ENCODE results near the gene CABLES2. TPM values are rescaled to one million over a fixed set of nuclear protein-coding genes. Genes with fewer than 3 reads are reported as not detected.

CABLES2 gene
- total and polyA plus RNA-seq, 9 of the 15 experiments (the other 6 are each of a cell fraction or from before 2014, with no cell fraction given) = 0.46 to 4.2 (median 1.6) TPM

DNA sequence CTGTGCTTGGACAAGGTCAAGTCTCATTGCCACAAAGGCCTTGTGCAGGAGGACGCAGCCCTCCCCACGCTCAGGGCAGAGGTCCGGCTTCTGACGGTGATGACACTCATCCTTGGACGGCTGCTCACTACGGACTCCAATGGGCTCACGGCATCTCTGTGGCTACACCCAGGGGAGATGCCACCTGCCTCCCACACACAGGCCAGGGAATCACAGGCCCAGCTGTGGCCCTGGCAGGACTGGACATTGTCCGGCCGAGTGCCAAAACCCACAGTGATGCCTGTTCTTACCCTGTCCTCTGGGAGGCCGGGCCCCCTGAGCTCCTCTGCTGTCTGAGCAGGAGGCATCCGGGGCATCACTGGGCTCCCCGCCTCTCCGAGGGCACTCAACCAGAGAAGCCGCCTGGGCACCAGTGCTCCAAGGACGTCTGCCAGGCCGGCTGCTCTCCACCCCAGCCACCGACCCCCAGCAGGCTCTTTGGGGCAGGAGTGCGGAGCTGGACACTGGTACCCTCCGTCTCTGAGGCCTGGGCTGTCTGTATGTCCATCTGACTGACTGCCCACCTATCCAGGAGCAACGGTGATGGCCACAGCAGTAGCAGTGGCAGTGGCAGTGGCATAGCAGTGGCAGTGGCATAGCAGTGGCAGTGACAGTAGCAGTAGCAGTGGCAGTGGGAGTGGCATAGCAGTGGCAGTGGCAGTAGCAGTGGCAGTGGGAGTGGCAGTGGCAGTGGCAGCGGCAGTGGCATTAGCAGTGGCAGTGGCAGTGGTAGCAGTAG lies 18.4 kb upstream of the CABLES2 start:
- H3K4me2 ChIP-seq (ENCODE audit: insufficient read depth, low read length) = no peak overlapping the region
- TF ChIP-seq, protein P1, sequence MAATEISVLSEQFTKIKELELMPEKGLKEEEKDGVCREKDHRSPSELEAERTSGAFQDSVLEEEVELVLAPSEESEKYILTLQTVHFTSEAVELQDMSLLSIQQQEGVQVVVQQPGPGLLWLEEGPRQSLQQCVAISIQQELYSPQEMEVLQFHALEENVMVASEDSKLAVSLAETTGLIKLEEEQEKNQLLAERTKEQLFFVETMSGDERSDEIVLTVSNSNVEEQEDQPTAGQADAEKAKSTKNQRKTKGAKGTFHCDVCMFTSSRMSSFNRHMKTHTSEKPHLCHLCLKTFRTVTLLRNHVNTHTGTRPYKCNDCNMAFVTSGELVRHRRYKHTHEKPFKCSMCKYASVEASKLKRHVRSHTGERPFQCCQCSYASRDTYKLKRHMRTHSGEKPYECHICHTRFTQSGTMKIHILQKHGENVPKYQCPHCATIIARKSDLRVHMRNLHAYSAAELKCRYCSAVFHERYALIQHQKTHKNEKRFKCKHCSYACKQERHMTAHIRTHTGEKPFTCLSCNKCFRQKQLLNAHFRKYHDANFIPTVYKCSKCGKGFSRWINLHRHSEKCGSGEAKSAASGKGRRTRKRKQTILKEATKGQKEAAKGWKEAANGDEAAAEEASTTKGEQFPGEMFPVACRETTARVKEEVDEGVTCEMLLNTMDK (IDR thresholded peaks at IDR 0.05; ENCODE audit: borderline replicate concordance, insufficient read depth, low read depth, low read length, poor library complexity, severe bottlenecking) = no peak
- TF ChIP-seq HNRNPUL1 (IDR thresholded peaks at IDR 0.05; ENCODE audit: low read length) = no peak
- H3K27ac ChIP-seq (ENCODE audit: extremely low read depth, low read depth, low read length) = no peak overlapping the region
- H3K9ac ChIP-seq (ENCODE audit: insufficient read depth in 1 of 2, low read depth in 2 of 2, low read length in 2 of 2) = no peak overlapping the region
- ChIA-PET CTCF (ENCODE audit: low intra/inter-chr PET ratio) (no interaction called here), POLR2A (interaction anchor here (0.6 kb wide), 1 partner anchor 37 kb away, joined by 4 read pairs; no protein-coding TSS in a partner anchor)
- no peak for ATAC-seq
- WGBS (ENCODE audit: insufficient coverage, low coverage, missing lambda C conversion rate) = 30% methylated on average over 21 of the region's 21 CpGs
- H2AFZ ChIP-seq (ENCODE audit: low read depth, low read length) = no peak overlapping the region
- no TSS peak for BruUV-seq (replicated peaks)
- no peaks in the 10 kb centered on the region for H3K79me2 ChIP-seq (ENCODE audit: control insufficient read depth, insufficient read depth, low read length)
- H3K4me1 ChIP-seq (replicated peaks in 1 of 2; ENCODE audit: control insufficient read depth in 2 of 2, insufficient read depth in 2 of 2, low read length in 2 of 2) = peaks cover 0 to 73% of the 10 kb centered on the region in 2 experiments; a peak in 3 of 5 replicates
- no peak for DNase-seq (ENCODE audit: extremely low read depth in 1 of 4, low spot score in 3 of 4)
- peaks cover 9 to 64% of the 10 kb centered on the region in 2 experiments; a peak in 3 of 5 replicates for H3K27me3 ChIP-seq (ENCODE audit: control insufficient read depth in 2 of 2, insufficient read depth in 2 of 2, low read length in 2 of 2)
- H3K9me3 ChIP-seq (replicated peaks; ENCODE audit: control insufficient read depth, insufficient read depth, low read depth, low read length) = no peaks in the 10 kb centered on the region
- no peak for FAIRE-seq
- intact Hi-C loops (cut with micrococcal nuclease) (no loop called here), in situ Hi-C loops (cut with MboI) (no loop called here)
- no peak overlapping the region for H3K4me3 ChIP-seq
- 0 out of 2 replicates have a peak, but pooled peaks cover 6% of the 10 kb centered on the region for H4K20me1 ChIP-seq (replicated peaks; ENCODE audit: control insufficient read depth, insufficient read depth, low read length)
- no peaks in the 10 kb centered on the region for H3K9me1 ChIP-seq (ENCODE audit: control insufficient read depth, insufficient read depth, low read length)
- H3K36me3 ChIP-seq (ENCODE audit: control insufficient read depth, insufficient read depth, low read length) = no peaks in the 10 kb centered on the region

Measured in K562 (cell line).